Sciatic nerve (tissue), 2 donors: ENCODE results near the gene SLC4A7. TPM values are rescaled to one million over a fixed set of nuclear protein-coding genes. Genes with fewer than 3 reads are reported as not detected.
A peak's percentile ranks its signal among the peaks of the same experiment; 100 is the strongest.

ENCODE experiments used
- ATAC-seq: fragments of 200-7000 bp; cut with Tn5 transposase; one replicate; pipeline ENCODE4 v1.9.1; 2020; ENCODE audit warnings: mild to moderate bottlenecking, moderate library complexity
- DNase-seq: peaks from one replicate; pipeline ENCODE4 v3.0.0-alpha.2; 2020; ENCODE audit warnings: low spot score
- intact Hi-C: fragments of 100-400 bp; cut with DNase I; formaldehyde crosslinking; loops from one replicate; pipeline ENCODE4 v1.14.2; 2022
- total RNA-seq: library from RNA; stranded (reverse); fragmentation: NEBNext Ultra II Directional; extraction: Animal tissue kit (Norgen Biotek cat#: 25700); gene quantifications from one replicate; pipeline ENCODE4 v1.2.1, GENCODE V29; 2021
- donor health status: DM: no; HTN: no; CAD: no.
- donor health status: DM: no; HTN: no; CAD: no.

The SLC4A7 gene
- total RNA-seq, 1 donor from 2014 or later = 52.2 TPM

DNA sequence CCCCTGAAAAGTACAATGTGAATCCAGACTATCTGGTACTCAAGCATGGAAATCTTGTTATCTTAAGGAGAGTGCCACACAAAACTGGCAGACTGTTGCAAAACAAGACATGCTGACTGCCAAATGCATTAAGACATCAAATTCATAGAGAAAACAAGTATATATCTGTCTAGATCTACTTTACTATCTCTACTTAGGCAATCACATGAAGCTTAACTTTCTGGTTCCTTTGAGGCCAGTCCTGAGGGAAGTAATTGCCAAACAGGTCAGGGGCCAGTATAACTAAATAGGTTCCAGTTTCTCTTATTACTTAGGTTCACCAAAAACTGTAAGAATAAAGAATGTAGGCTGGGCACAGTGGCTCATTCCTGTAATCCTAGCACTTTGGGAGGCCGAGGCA lies 15.9 kb upstream of the SLC4A7 start:
- intact Hi-C loops = no loop called here
- ATAC-seq (peak; percentile 59), DNase-seq (no peak)

- DNase-seq = no peak
- intact Hi-C loops = no loop called here
- no peak for ATAC-seq
These were observed 10.6 kb upstream of the SLC4A7 start for GRCh38 chr3:27494784-27495183.

DNA sequence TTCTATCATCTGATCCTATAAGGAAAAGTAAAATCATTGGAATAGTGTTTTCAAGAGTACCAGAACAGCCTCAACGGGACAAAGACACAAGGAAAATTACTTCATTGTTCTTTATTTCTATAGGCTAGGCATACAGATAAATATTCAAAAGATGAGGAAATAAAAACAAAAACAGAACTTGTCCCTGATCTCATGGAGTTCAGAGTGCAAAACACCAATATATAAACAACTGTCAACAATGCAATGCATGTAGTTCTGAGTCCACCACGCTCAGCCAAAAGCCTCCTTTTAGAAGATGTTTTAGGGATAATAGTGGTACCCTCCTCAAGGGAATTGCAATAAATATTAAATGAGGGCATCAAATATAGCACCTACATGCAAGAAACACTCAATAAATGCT lies 4.6 kb upstream of the SLC4A7 start:
- intact Hi-C loops = no loop called here
- ATAC-seq (no peak), DNase-seq (no peak)

DNA sequence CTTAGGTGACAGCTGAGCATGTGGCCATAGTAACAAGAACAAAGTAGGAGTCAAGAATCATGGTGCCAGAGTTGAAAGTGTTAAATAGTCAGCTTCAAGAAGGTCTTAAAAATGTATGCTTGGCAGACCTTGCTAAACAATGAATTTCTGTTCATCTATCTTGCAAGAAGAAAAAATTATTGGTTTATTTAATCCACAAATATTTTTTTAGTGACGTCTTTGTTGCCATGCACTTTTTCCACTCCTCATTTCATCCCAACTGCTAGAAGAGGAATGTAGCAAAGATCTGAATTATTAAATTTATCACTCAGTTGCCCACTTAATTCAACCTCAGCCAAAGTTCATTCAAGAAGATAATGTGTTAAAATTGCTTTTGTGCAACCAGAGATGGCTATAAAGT lies 3.2 kb upstream of the SLC4A7 start:
- intact Hi-C loops = no loop called here
- DNase-seq (no peak), ATAC-seq (no peak)

DNA sequence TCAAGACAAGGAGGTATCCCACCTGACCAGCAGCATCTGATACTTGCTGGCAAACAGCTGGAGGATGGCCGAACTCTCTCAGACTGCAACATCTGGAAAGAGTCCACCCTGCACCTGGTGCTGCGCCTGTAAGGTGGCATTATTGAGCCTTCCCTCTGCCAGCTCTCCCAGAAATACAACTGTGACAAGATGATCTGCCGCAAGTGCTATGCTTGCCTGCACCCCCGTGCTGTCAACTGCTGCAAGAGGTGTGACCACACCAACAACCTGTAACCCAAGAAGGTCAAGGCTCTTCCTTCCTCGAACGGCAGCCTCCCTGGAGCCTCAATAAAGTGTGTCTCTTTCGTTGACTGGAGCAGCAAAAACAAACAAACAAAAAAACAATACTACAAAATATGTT lies 2.2 kb upstream of the SLC4A7 start:
- DNase-seq (no peak), ATAC-seq (no peak)
- intact Hi-C loops = no loop called here

GRCh38 chr3:27485866-27486265 lies 1.7 kb upstream of the SLC4A7 start:
- ATAC-seq = no peak
- intact Hi-C loops = no loop called here
- DNase-seq = no peak

- ATAC-seq (peak; percentile 56), DNase-seq (peak; percentile 68)
- intact Hi-C loops = no loop called here
These were observed 818 bp downstream of the SLC4A7 start for GRCh38 chr3:27483117-27484014.

DNA sequence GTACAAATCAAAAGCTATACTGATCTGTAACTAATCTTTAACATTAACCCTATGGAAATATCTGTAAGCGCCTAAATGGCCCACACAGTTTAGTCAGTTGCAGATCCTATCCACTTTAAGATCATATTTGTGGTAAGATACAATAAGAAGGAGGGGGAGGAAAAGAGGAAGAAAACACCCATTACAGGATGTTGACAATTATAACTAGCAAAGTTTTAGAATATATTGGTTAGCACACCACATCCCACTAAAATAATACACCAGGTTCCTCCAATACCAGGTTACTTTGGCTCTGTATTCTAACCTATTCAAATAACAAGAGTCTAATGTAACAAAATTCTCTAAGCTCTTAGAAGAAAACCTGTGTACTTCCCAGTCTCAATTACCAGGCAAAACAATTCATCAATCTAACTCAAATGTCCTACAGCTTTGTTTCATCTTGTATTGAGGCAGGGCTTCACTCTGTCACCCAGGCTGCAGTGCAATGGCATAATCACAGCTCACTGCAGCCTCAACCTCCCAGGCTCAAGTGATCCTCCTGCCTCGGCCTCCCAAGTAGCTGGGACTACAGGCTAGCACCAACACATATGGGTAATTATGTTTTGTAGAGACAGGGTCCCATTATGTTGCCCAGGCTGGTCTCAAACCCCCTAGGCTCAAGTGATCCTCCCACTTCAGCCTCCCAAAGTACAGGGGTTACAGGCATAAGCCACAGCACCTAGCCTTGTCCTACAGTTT lies 4.2 kb downstream of the SLC4A7 start:
- intact Hi-C loops = no loop called here
- ATAC-seq (no peak), DNase-seq (no peak)

- DNase-seq (no peak), ATAC-seq (no peak)
- intact Hi-C loops = no loop called here
These were observed 12.1 kb downstream of the SLC4A7 start for GRCh38 chr3:27471923-27472550.

GRCh38 chr3:27468283-27468886 lies 15.8 kb downstream of the SLC4A7 start:
- intact Hi-C loops = no loop called here
- ATAC-seq (peak; percentile 53), DNase-seq (no peak)

DNA sequence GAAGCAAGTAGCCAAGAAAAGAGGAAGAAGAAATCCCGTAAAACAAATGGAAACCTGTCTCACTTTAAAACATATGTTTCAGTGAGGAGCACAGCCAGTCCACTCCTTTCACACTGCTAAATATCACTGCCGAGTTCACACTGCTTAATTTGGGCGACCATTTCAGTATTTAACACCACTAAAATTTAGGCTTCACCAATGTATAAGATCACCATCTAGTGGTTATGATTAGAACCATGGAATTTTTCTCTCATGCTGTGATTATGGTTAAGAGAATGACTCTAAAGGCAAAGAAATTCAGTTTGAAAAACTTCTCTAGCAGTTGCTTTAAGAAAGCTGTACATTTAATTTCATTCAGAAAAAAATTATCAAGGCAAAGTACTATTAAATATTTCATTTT lies 16.6 kb downstream of the SLC4A7 start:
- DNase-seq (no peak), ATAC-seq (peak; percentile 81)
- intact Hi-C loops = no loop called here

- intact Hi-C loops = no loop called here
- ATAC-seq (no peak), DNase-seq (no peak)
These were observed 19.5 kb downstream of the SLC4A7 start for GRCh38 chr3:27464646-27465045.

DNA sequence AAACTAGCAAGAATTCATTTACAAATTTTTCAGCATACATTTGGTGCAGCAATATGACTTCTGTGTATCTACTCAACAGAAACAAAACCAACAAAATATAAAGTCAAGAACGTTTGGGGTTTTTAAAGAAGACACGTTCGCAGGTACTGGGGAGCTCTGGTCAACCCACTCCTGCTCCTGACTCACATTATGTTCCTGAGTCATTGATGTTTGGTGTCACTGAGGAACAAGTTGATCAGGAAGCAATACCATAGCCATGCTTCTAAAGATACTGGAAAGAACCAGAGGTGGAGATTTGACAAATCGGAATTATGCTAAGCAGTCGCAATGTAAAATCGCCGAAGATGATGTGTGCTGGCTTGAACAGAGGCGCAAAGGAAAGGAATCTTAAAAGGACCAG lies 22.0 kb downstream of the SLC4A7 start:
- DNase-seq = no peak
- no peak for ATAC-seq
- intact Hi-C loops = no loop called here

DNA sequence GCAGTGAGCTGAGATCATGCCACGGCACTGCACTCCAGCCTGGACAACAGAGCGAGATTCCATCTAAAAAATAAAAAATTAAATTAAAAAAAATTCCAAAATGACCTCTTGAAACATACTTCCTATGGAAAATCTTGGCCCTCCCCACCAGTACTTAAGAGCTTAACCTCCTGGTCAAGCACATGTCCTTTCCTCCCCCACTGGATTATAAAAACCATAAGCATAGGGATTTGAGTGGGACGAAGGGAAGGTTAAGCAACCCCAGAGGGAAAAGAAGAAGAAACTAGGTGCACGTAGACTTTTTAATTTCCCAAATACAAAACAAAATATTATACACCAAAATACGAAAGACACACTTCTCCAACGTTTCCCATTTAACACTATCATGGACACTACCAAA lies 25.3 kb downstream of the SLC4A7 start:
- DNase-seq (no peak), ATAC-seq (no peak)
- intact Hi-C loops = no loop called here

DNA sequence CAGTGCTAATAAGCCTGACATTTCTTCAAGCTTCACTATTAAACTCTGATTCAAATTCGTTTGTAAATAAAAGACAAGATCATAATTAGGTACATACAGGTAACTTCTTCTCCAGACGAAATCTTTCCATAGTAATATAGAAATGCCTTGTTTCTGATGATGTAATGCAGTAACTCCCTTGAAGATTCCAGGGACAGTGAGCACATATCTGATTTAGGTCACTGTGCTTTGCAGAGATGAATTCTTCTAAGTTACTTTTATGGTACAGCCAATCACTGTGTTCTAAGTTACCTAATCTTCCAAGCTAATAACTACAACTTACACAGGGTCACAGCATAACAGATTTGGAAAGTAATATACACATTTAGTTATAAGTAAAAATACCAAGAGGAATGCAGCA lies 27.6 kb downstream of the SLC4A7 start:
- no peak for ATAC-seq
- intact Hi-C loops = no loop called here

GRCh38 chr3:27454914-27455313 lies 29.3 kb downstream of the SLC4A7 start:
- intact Hi-C loops = no loop called here
- no peak for DNase-seq
- ATAC-seq = peak; percentile 85

More for the DNA sequence above, 27.6 kb downstream of the SLC4A7 start:
- DNase-seq = no peak

DNA sequence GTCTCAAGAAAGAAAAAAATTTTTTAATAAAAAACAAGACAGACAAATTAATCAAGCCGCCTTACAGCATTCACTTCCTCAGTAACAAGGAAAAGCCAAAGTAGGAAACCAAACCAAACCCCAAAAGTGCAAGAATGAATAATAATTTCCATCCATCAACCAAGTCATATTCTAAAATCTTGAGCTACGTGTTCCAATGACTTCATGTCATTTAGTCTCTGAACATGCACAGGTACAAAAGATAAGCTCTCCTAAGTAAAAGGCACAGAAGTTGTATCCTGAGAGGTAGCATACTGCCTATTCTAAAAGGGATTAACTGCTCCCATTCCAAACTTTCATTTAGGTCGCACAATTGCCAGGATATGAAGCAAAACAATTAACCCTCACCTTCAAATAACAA lies 29.7 kb downstream of the SLC4A7 start:
- DNase-seq = no peak
- no peak for ATAC-seq
- intact Hi-C loops = no loop called here

DNA sequence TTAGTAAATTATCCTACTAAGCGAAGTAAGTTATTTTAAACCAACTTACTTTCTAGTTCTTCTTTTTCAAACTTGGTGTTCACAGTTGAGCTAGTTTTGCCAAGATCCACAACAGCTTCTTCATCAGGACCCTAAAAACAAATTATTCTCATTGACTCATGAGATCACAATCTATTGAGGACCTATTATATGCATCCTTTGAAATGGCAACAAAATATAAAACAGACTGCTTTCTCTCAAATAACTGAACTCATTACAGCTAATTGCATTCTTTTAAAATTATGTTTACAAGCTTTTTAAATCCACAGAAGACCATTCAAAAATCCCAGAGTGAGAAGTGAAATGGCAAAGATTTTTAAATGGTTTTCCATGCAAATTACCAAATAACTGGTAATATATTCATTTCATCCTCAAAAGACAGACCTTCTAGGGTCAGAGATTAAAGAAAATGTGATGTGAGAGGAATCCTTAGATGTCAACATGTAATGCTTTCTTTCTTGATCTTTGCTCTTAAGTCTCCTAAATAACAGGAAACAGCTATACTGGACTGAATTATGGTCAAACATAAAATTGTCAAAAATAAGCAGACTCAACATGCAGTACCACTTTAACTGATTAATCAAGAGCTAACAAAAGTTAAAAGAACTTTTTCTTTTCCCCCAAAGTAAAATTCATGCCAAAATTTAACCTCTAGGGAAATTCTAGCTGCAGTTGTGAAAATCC lies 31.7 kb downstream of the SLC4A7 start:
- DNase-seq (no peak), ATAC-seq (no peak)
- intact Hi-C loops = no loop called here

GRCh38 chr3:27451842-27452241 lies 32.3 kb downstream of the SLC4A7 start:
- DNase-seq (no peak), ATAC-seq (no peak)
- intact Hi-C loops = no loop called here
